H1 (cell line): ENCODE results near the gene CCL17. TPM values are rescaled to one million over a fixed set of nuclear protein-coding genes. Genes with fewer than 3 reads are reported as not detected.

Source experiments
- CTCF ChIA-PET: fragments of 300-600 bp; sonication (Branson Sonifier 250); formaldehyde crosslinking; loops from one replicate; lab custom pipeline; 2021; ENCODE audit not compliant: partially characterized antibody; lab: Charles Lee
- POLR2A ChIA-PET: fragments of 300-600 bp; sonication (Branson Sonifier 250); formaldehyde crosslinking; loops from one replicate; lab custom pipeline; 2021; ENCODE audit warnings: inconsistent platforms; ENCODE audit not compliant: partially characterized antibody; lab: Charles Lee
- DNase-seq, 2 experiments: peaks; one replicate each; pipeline versions ENCODE4 v3.0.0 to v3.0.0-alpha.2; 2010 to 2022; ENCODE audit warnings: low spot score in 2 of 2, low read depth in 1 of 2, mixed read lengths in 1 of 2
- FAIRE-seq: peaks from 2 replicates; lab custom pipeline; 2011; peaks lifted over from hg19 to GRCh38; lab: Jason Lieb, UNC
- H2AFZ ChIP-seq: 2 replicates; pipeline ENCODE4 v1.8.1; 2012; ENCODE audit warnings: low read length, inconsistent platforms
- H2AK5ac ChIP-seq: 2 replicates; pipeline ENCODE4 v1.6.1; 2013; ENCODE audit warnings: low read depth, low read length
- H2BK120ac ChIP-seq: replicated peaks from 2 replicates; pipeline ENCODE3; 2013; ENCODE audit warnings: low read depth, low read length, inconsistent platforms
- H2BK12ac ChIP-seq: 2 replicates; pipeline ENCODE4 v1.6.1; 2013; ENCODE audit warnings: low read depth, low read length
- H2BK15ac ChIP-seq: 2 replicates; pipeline ENCODE4 v1.6.1; 2013; ENCODE audit warnings: low read length
- H2BK20ac ChIP-seq: 2 replicates; pipeline ENCODE4 v1.6.1; 2013; ENCODE audit warnings: low read length
- H2BK5ac ChIP-seq: 2 replicates; pipeline ENCODE4 v1.6.1; 2013; ENCODE audit warnings: low read depth, low read length
- H3K14ac ChIP-seq: 2 replicates; pipeline ENCODE4 v1.6.1; 2013; ENCODE audit warnings: inconsistent platforms; ENCODE audit not compliant: insufficient read length
- H3K18ac ChIP-seq: 2 replicates; pipeline ENCODE4 v1.6.1; 2013; ENCODE audit warnings: low read length; ENCODE audit errors: extremely low read depth
- H3K23ac ChIP-seq: 2 replicates; pipeline ENCODE4 v1.6.1; 2013; ENCODE audit warnings: inconsistent platforms; ENCODE audit not compliant: insufficient read length
- H3K23me2 ChIP-seq: 2 replicates; pipeline ENCODE4 v1.6.1; 2013; ENCODE audit warnings: low read depth, low read length
- H3K27ac ChIP-seq: 2 replicates; pipeline ENCODE4 v1.6.1; 2011; ENCODE audit warnings: low read depth, low read length, inconsistent platforms
- H3K27me3 ChIP-seq, 4 experiments: replicated peaks in 1 of 4; 1 replicate in 1 of 4; 2 replicates in 3 of 4; pipeline versions ENCODE4 v1.6.1 to v1.8.1; 2011 to 2013; ENCODE audit warnings: low read length in 3 of 4, mild to moderate bottlenecking in 3 of 4, inconsistent platforms in 2 of 4, mixed read lengths in 2 of 4, moderate library complexity in 1 of 4; ENCODE audit not compliant: control insufficient read depth in 3 of 4, insufficient read depth in 3 of 4; ENCODE audit errors: extremely low read depth in 1 of 4
- H3K36me3 ChIP-seq, 4 experiments: 2 replicates each; pipeline versions ENCODE4 v1.6.1 to v1.8.1; 2011 to 2013; ENCODE audit warnings: mild to moderate bottlenecking in 4 of 4, low read length in 3 of 4, moderate library complexity in 2 of 4, control low read depth in 1 of 4, inconsistent platforms in 1 of 4; ENCODE audit not compliant: insufficient read depth in 4 of 4, control insufficient read depth in 2 of 4
- H3K4ac ChIP-seq: replicated peaks from 2 replicates; pipeline ENCODE3; 2013; ENCODE audit warnings: low read length, low read depth, mixed read lengths, inconsistent platforms; ENCODE audit not compliant: insufficient read length
- H3K4me1 ChIP-seq, 4 experiments: replicated peaks in 1 of 4; 1 replicate in 1 of 4; 2 replicates in 3 of 4; pipeline versions ENCODE4 v1.6.1 to v1.8.1; 2011 to 2013; ENCODE audit warnings: low read length in 3 of 4, inconsistent platforms in 2 of 4, mixed read lengths in 1 of 4; ENCODE audit not compliant: insufficient read depth in 4 of 4, control insufficient read depth in 3 of 4
- H3K4me2 ChIP-seq, 2 experiments: 2 replicates each; pipeline versions ENCODE4 v1.6.1 to v1.8.1; 2011 to 2013; ENCODE audit warnings: low read depth in 2 of 2, low read length in 2 of 2, control low read depth in 1 of 2, inconsistent platforms in 1 of 2, mild to moderate bottlenecking in 1 of 2; ENCODE audit not compliant: insufficient read depth in 1 of 2
- H3K4me3 ChIP-seq, 4 experiments: fragments of 200-600, 300-600 bp in 1 of 4; sonication (generic), shearing (Covaris generic), sonication (Bioruptor Twin) in 1 of 4; 2 replicates each; pipeline versions ENCODE4 v1.5.1 to v1.8.1; 2011 to 2016; ENCODE audit warnings: low read length in 4 of 4, low read depth in 3 of 4, control low read depth in 2 of 4, inconsistent platforms in 2 of 4, mild to moderate bottlenecking in 2 of 4, mixed read lengths in 1 of 4, moderate library complexity in 1 of 4; ENCODE audit not compliant: insufficient read depth in 2 of 4; ENCODE audit errors: extremely low read depth in 1 of 4
- H3K56ac ChIP-seq: replicated peaks from 2 replicates; pipeline ENCODE3; 2013; ENCODE audit warnings: low read depth, mild to moderate bottlenecking, mixed read lengths, low read length, inconsistent platforms; ENCODE audit not compliant: insufficient read length
- H3K79me1 ChIP-seq: 2 replicates; pipeline ENCODE4 v1.6.1; 2013; ENCODE audit warnings: low read depth, low read length, control low read depth
- H3K79me2 ChIP-seq, 2 experiments: 2 replicates each; pipeline versions ENCODE4 v1.6.1 to v1.8.1; 2012 to 2013; ENCODE audit warnings: low read length in 2 of 2, mild to moderate bottlenecking in 2 of 2, inconsistent platforms in 1 of 2; ENCODE audit not compliant: insufficient read depth in 2 of 2, control insufficient read depth in 1 of 2
- H3K9ac ChIP-seq, 4 experiments: replicated peaks in 1 of 4; 1 replicate in 1 of 4; 2 replicates in 3 of 4; pipeline versions ENCODE4 v1.6.1 to v1.8.1; 2011 to 2013; ENCODE audit warnings: low read depth in 3 of 4, low read length in 3 of 4, control low read depth in 2 of 4, mild to moderate bottlenecking in 2 of 4, moderate library complexity in 2 of 4, inconsistent platforms in 1 of 4; ENCODE audit errors: extremely low read depth in 1 of 4
- H3K9me3 ChIP-seq, 2 experiments: 2 replicates each; pipeline versions ENCODE4 v1.6.1 to v1.8.1; 2012 to 2013; ENCODE audit warnings: mild to moderate bottlenecking in 2 of 2, moderate library complexity in 2 of 2, control low read depth in 1 of 2, inconsistent platforms in 1 of 2, low read depth in 1 of 2, low read length in 1 of 2, mixed read lengths in 1 of 2; ENCODE audit not compliant: insufficient read depth in 2 of 2
- H4K20me1 ChIP-seq, 2 experiments: replicated peaks in 1 of 2; 2 replicates each; pipeline versions ENCODE3 to v1.8.1; 2011 to 2013; ENCODE audit warnings: inconsistent platforms in 2 of 2, low read length in 2 of 2, mild to moderate bottlenecking in 1 of 2; ENCODE audit not compliant: insufficient read depth in 2 of 2, control insufficient read depth in 1 of 2
- H4K5ac ChIP-seq: 2 replicates; pipeline ENCODE4 v1.6.1; 2013; ENCODE audit warnings: low read length, low read depth, mixed read lengths, inconsistent platforms; ENCODE audit not compliant: insufficient read length
- H4K8ac ChIP-seq: 2 replicates; pipeline ENCODE4 v1.8.0; 2013; ENCODE audit warnings: mild to moderate bottlenecking, moderate library complexity, low read length, inconsistent platforms; ENCODE audit not compliant: insufficient read depth; ENCODE audit errors: extremely low read depth
- H4K91ac ChIP-seq: replicated peaks from 2 replicates; pipeline ENCODE3; 2013; ENCODE audit warnings: low read length, mixed read lengths, inconsistent platforms; ENCODE audit not compliant: insufficient read length
- BACH1 ChIP-seq: IDR thresholded peaks from 2 replicates; pipeline ENCODE4 v1.6.1; 2012; ENCODE audit warnings: low read length, improper control_type of control experiment
- TEAD4 ChIP-seq: IDR thresholded peaks from 2 replicates; pipeline ENCODE4 v1.6.1; 2012; ENCODE audit warnings: low read depth, low read length, inconsistent platforms, mixed read lengths
- WGBS, 2 experiments: shearing (Covaris generic) in 1 of 2; methylation state at CpG; one replicate each; pipeline versions ENCODE4 v1.1.6 to v1.1.7; 2013 to 2015; ENCODE audit warnings: low lambda C conversion rate in 2 of 2, mixed read lengths in 2 of 2, inconsistent platforms in 1 of 2, low coverage in 1 of 2, missing lambda C conversion rate in 1 of 2; ENCODE audit not compliant: insufficient replicate concordance in 2 of 2, insufficient coverage in 1 of 2, insufficient read length in 1 of 2; ENCODE audit errors: extremely low coverage in 1 of 2, missing lambda C conversion rate in 1 of 2; 5-methylcytosine and 5-hydroxymethylcytosine counted together
- polyA plus RNA-seq, 7 experiments: library from polyadenylated mRNA; depleted of rRNA in 3 of 7; stranded (reverse) in 5 of 7; unstranded in 2 of 7; fragments of >200 nt in 5 of 7; fragments of 200-250 nt in 2 of 7; gene quantifications; 1 replicate in 5 of 7; 2 replicates in 1 of 7; 4 replicates in 1 of 7; pipeline versions ENCODE4 v1.2.1 to v1.2.3, GENCODE V29; 2011 to 2013; ENCODE audit warnings: missing spikeins in 2 of 7, mixed read lengths in 2 of 7
- total RNA-seq: library from RNA; stranded (reverse); fragmentation: NEBNext Ultra II Directional; extraction: Animal tissue kit (Norgen Biotek cat#: 25700); gene quantifications from 2 replicates; pipeline ENCODE4 v1.2.1, GENCODE V29; 2021

CCL17 gene
- total and polyA plus RNA-seq, 2 of the 8 experiments (the other 6 are each of a cell fraction or from before 2014, with no cell fraction given), result not detected

GRCh38 chr16:57385083-57385482 lies 19.5 kb upstream of the CCL17 start:
- POLR2A ChIA-PET, result no interaction called here

More at GRCh38 chr16:57385083-57385482, 19.5 kb upstream of the CCL17 start:
- H3K23ac ChIP-seq, result no peak overlapping the region
- H4K91ac ChIP-seq, result no peak overlapping the region
- WGBS, 2 experiments, result 67% methylated on average over 4 of the region's 5 CpGs; no CpG with 5 or more reads in 1 of the 2 experiments
- H3K79me1 ChIP-seq, result no peaks in the 10 kb centered on the region
- no peak for DNase-seq
- H4K8ac ChIP-seq, result no peak overlapping the region
- H3K4me1 ChIP-seq, result peaks cover 0 to 2% (median 1%) of the 10 kb centered on the region in 4 experiments; a peak in 1 of 7 replicates
- no peak overlapping the region for H2AK5ac ChIP-seq
- H3K23me2 ChIP-seq, result peaks cover 6% of the 10 kb centered on the region
- CTCF ChIA-PET, result interaction anchor here (1.0 to 2.4 kb wide), 4 partner anchors 8 to 85 kb away, joined by 3 to 15 read pairs (median 3); no protein-coding TSS in a partner anchor
- H2AFZ ChIP-seq, result no peak overlapping the region
- H2BK5ac ChIP-seq, result no peak overlapping the region
- no peak overlapping the region for H2BK120ac ChIP-seq
- no peaks in the 10 kb centered on the region for H3K9me3 ChIP-seq
- H3K36me3 ChIP-seq, result no peaks in the 10 kb centered on the region
- no peaks in the 10 kb centered on the region for H3K79me2 ChIP-seq
- no peak overlapping the region for H3K9ac ChIP-seq
- no peaks in the 10 kb centered on the region; a peak in 1 of 7 replicates for H3K27me3 ChIP-seq
- H2BK15ac ChIP-seq, result no peak overlapping the region
- no peak overlapping the region for H4K5ac ChIP-seq
- no peak overlapping the region for H3K4me2 ChIP-seq
- TF ChIP-seq TEAD4, result no peak
- no peak for TF ChIP-seq BACH1
- H3K56ac ChIP-seq, result no peak overlapping the region
- no peak overlapping the region for H3K18ac ChIP-seq
- no peak for FAIRE-seq
- H3K4me3 ChIP-seq, result no peak overlapping the region
- H2BK20ac ChIP-seq, result no peak overlapping the region
- peaks cover 0 to 8% of the 10 kb centered on the region in 2 experiments for H4K20me1 ChIP-seq
- no peak overlapping the region for H2BK12ac ChIP-seq
- H3K4ac ChIP-seq, result no peak overlapping the region
- no peak overlapping the region for H3K14ac ChIP-seq
- no peak overlapping the region for H3K27ac ChIP-seq
